Measurements from ENCODE around the gene LGMN.
A peak's percentile ranks its signal among the peaks of the same experiment; 100 is the strongest.

DNA sequence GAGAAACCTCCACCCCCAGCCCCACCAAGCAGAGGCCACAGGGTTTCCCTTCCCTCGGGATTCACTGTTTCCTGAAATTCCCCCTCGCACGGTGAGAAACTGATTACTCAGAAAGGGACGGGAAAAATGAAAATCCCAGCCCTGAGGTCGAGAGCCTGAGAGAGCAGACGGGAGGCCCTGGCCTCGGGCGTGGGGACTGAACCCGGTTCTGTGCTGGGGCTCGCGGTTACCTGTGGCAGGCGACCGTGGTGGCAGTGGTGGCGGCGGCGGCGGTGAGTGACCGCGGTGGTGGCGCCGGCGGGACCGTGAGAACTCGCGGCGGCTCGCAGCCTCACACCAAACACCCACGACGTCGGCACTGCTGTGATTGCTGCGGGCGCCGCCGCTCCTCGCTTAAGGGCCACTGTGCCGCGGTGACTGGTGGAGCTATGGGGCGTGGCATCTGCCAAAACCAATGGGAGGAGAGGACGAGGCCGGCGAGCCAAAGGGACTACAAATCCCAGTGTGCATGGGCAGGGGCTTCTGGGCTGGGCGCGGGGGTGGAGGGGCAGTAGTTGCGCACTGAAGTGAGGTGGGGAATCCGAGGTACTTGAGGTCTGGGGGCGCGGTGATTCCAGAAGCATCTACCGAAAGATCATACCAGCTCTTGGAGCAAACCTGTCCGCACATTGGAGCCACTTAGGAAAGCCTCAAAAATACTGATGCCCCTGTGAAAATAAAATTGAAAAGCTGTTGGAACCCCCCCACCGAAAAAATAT is at the start of gene LGMN:
- TF ChIP-seq, protein P1, sequence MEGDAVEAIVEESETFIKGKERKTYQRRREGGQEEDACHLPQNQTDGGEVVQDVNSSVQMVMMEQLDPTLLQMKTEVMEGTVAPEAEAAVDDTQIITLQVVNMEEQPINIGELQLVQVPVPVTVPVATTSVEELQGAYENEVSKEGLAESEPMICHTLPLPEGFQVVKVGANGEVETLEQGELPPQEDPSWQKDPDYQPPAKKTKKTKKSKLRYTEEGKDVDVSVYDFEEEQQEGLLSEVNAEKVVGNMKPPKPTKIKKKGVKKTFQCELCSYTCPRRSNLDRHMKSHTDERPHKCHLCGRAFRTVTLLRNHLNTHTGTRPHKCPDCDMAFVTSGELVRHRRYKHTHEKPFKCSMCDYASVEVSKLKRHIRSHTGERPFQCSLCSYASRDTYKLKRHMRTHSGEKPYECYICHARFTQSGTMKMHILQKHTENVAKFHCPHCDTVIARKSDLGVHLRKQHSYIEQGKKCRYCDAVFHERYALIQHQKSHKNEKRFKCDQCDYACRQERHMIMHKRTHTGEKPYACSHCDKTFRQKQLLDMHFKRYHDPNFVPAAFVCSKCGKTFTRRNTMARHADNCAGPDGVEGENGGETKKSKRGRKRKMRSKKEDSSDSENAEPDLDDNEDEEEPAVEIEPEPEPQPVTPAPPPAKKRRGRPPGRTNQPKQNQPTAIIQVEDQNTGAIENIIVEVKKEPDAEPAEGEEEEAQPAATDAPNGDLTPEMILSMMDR (IDR thresholded peaks at IDR 0.05), result peak in 2 of 3 experiments; percentile 8 to 11
- TF ChIP-seq POLR2A (IDR thresholded peaks at IDR 0.05), result peak; percentile 94
